Measurements from ENCODE around the gene ALPG.

Gene ALPG

DNA sequence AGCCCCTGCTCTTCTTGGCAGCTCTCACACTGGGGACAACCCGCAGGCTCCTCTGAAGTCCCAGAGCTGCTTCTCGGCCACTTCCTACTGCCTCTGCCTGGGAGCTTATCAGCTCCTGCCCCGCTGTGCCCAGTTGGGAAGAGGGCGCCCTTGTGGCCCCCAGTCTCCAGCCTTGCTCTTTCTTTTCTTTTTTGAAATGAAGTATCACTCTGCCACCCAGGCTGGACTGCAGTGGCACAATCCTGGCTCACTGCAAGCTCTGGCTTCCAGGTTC is 28.7 kb downstream of the ALPG start:
- Histone ChIP-seq H3K27ac (no peak overlapping the region), H3K4me3 (no peak overlapping the region)
- peak; percentile 53 for DNase-seq (ENCODE audit: low spot score)
- TF ChIP-seq, protein P1, sequence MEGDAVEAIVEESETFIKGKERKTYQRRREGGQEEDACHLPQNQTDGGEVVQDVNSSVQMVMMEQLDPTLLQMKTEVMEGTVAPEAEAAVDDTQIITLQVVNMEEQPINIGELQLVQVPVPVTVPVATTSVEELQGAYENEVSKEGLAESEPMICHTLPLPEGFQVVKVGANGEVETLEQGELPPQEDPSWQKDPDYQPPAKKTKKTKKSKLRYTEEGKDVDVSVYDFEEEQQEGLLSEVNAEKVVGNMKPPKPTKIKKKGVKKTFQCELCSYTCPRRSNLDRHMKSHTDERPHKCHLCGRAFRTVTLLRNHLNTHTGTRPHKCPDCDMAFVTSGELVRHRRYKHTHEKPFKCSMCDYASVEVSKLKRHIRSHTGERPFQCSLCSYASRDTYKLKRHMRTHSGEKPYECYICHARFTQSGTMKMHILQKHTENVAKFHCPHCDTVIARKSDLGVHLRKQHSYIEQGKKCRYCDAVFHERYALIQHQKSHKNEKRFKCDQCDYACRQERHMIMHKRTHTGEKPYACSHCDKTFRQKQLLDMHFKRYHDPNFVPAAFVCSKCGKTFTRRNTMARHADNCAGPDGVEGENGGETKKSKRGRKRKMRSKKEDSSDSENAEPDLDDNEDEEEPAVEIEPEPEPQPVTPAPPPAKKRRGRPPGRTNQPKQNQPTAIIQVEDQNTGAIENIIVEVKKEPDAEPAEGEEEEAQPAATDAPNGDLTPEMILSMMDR (IDR thresholded peaks at IDR 0.05): no peak

DNA sequence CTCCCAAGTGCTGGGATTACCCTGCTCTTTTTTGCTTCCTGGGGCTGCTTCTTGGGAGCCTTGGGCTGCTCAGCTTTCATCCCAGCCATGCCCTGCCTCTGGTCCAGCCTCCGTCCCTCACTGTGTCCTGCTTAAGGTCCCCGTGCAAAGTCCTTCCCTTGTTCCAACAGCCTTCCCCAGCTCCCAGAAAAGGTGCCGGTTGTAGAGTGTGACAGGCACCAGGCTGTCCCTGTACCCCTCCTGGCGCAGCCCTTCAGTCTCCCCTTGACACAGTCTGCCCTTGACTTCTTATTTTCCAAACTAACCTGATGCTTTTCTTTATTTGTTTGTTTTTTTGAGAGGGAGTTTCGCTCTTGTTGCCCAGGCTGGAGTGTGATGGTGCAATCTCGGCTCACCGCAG is 29.2 kb downstream of the ALPG start:
- H3K4me3 ChIP-seq: no peak overlapping the region
- TF ChIP-seq, protein P1 (IDR thresholded peaks at IDR 0.05): no peak
- DNase-seq (ENCODE audit: low spot score): no peak

DNA sequence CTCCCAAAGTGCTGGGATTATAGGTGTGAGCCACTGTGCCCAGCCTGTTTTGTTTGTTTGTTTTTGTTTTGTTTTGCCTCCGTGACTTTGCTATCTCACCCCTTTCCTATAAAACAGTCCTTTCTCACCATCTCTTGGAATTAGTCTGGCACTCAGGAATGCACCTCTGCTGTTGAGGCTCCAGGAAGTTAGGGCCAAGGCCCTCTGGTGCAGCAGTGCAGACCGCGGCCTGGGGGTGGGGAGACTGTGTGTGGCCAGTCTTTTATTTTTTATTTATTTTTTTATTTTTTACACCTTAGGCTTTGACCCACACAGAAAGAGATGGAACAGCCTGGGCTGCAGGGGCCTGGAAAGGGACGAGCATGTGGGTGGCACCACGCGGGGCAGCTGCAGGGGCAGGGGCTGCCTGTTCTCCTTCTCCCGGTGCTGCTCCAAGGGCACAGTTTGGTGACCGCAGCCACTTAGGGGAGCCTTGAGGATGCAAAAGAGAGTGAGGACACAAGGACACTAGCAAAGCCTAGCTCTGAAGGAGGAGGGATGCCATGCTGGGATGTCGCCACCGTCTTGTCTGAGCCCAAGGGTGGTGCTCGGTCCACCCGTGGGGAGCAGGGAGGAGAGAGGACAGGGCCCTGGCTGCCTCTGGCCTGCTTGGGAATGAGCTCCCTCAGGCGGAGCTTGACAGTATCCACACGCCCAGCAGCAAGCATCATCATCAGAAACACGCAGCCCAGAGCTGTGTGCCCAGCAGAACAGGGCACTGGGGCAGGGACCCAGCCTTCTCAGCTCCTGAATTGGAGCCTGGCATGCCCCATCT is 29.9 kb downstream of the ALPG start:
- TF ChIP-seq, protein P1 (IDR thresholded peaks at IDR 0.05): no peak
- no peak for DNase-seq (ENCODE audit: low spot score)
- H3K4me3 ChIP-seq: no peak overlapping the region
- H3K27ac ChIP-seq: no peak overlapping the region

More for the DNA sequence above, 29.2 kb downstream of the ALPG start:
- no peak overlapping the region for H3K27ac ChIP-seq

DNA sequence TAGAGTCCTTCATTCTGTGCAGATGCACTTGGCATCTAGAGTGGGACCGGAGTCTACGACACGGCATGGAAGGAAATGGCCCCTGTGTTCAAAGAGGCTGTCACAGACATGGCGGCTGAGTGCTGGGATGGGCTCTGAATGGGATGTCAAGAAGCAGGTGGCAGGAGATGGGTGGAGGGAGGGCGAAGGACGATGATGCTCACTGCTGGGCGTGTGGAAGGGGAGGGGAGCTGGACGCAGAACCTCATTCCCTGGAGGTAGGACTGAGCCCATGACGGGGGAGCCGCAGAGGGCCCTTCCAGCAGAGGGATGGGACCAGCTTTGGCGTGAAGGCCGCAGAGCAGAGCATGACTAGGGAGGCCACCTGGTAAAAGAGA is 30.5 kb downstream of the ALPG start:
- H3K27ac ChIP-seq: no peak overlapping the region
- TF ChIP-seq, protein P1 (IDR thresholded peaks at IDR 0.05): no peak
- DNase-seq (ENCODE audit: low spot score): peak; percentile 59
- H3K4me3 ChIP-seq: no peak overlapping the region

DNA sequence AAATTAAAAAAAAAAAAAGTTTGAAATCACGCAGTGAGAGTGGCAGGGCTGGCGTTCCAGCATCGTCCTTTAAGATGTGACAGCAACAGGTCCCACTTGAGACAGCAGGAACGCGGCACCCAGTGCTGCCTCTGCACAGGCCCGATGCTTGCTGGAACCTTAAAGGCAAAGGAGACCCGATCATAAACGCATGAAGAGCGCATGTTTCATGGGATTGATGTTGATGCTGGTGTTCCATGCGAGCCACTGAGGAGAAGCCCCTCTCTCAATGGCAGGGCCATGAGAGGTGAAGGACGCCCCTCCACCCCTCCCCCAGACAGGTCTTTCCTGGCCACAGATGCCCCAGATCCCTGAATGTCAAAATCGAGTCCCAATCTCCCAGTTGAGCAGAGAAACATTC is 31.4 kb downstream of the ALPG start:
- no peak for DNase-seq (ENCODE audit: low spot score)
- TF ChIP-seq, protein P1 (IDR thresholded peaks at IDR 0.05): no peak
- H3K4me3 ChIP-seq: no peak overlapping the region
- no peak overlapping the region for H3K27ac ChIP-seq

DNA sequence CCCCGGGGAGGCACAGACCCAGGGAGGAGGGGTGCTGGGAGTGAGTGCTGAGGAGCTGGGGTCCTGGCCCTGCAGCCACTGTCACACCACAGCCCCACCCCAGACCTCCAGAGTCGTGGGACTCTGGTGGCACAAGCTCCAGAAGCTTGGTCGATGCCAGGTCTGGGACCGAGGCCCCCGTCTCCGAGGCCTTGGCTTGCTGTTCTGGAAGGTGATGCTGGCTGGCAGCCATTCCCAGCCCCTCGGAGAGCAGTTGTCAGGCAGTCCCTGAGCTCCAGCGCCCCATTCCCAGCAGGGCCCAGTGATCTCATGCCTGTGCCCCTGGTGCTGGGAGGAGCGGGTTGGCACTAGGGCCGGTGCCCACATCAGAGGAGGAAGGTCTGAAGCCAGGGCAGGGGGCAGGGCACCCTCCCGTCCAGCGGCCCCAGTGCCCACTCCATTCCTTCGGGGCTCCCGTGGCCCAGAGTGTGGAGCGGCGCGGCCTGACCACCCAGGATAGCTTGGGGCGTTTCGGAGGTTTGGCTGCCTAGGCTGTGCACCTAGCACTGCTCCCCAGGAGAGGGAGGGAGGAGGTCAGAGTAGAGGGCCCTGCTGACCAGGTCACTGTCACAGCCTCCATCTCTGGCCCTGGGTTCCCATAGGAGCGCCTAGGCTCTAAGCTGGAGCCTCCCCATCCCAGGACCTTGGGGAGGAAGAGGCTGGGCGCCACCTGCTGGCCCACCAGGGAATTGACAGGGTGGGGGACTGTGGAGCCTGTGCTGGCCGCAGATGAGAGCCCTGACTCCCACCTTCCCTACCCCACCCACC is 32.5 kb downstream of the ALPG start:
- no peak overlapping the region for H3K27ac ChIP-seq
- TF ChIP-seq, protein P1 (IDR thresholded peaks at IDR 0.05): peak; percentile 22
- H3K4me3 ChIP-seq: no peak overlapping the region
- peak; percentile 66 for DNase-seq (ENCODE audit: low spot score)

DNA sequence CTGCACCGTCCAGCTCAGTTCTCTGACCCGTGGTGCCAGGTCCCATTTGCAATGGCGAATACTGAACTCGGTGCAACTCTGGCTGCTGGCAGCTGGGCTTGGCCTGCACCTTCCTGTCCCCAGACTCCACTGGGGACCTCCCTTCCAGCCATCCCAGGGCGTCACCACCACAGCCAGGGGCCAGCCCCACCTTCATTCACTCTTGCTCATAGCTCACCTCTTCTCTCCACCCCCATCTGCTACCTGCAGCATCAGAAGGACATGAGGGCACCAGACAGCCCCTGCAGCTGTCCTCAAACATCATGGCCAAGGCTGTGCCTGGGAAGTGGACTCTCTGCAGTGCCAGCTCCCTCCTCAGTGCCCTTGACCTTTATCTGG is 33.1 kb downstream of the ALPG start:
- peak; percentile 38 for DNase-seq (ENCODE audit: low spot score)
- H3K4me3 ChIP-seq: no peak overlapping the region
- TF ChIP-seq, protein P1 (IDR thresholded peaks at IDR 0.05): no peak
- H3K27ac ChIP-seq: no peak overlapping the region
